Endothelial cell of umbilical vein (primary cell): ENCODE results near the gene SLC25A21. TPM values are rescaled to one million over a fixed set of nuclear protein-coding genes. Genes with fewer than 3 reads are reported as not detected.
A peak's percentile ranks its signal among the peaks of the same experiment; 100 is the strongest.

Source experiments
- BruUV-seq: library from RNA; stranded (reverse); fragments of 400-500 nt; replicated peaks from 2 replicates; lab custom pipeline; 2021; lab: Mats Ljungman, UMichigan
- CTCF ChIA-PET: fragments of 300-600, 350-600 bp; sonication (Branson Sonifier 250); formaldehyde crosslinking; loops from one replicate; lab custom pipeline; 2021; ENCODE audit warnings: antibody characterized with exemption, inconsistent platforms; lab: Charles Lee
- POLR2A ChIA-PET: fragments of 300-600, 350-600 bp; sonication (Branson Sonifier 250); formaldehyde crosslinking; loops from one replicate; lab custom pipeline; 2021; ENCODE audit warnings: antibody characterized with exemption, inconsistent platforms; lab: Charles Lee
- DNase-seq: peaks from one replicate; pipeline ENCODE4 v3.0.0-alpha.2; 2011; ENCODE audit warnings: low read depth, low spot score
- FAIRE-seq: peaks from 2 replicates; lab custom pipeline; 2011; peaks lifted over from hg19 to GRCh38; lab: Jason Lieb, UNC
- H2AFZ ChIP-seq: 2 replicates; pipeline ENCODE4 v1.6.0; 2012; ENCODE audit warnings: low read depth, low read length, control low read depth, inconsistent platforms
- H3K27ac ChIP-seq: 2 replicates; pipeline ENCODE4 v1.5.1; 2011; ENCODE audit warnings: low read depth, mild to moderate bottlenecking, control low read depth, low read length, moderate library complexity; ENCODE audit not compliant: insufficient read depth
- H3K27me3 ChIP-seq, 2 experiments: 2 replicates each; pipeline versions ENCODE4 v1.6.0 to v1.6.1; 2011; ENCODE audit warnings: low read length in 2 of 2, mixed read lengths in 1 of 2; ENCODE audit not compliant: control insufficient read depth in 2 of 2, insufficient read depth in 2 of 2
- H3K36me3 ChIP-seq, 2 experiments: 2 replicates in 1 of 2; 3 replicates in 1 of 2; pipeline ENCODE4 v1.5.1; 2011; ENCODE audit warnings: low read length in 2 of 2, mild to moderate bottlenecking in 1 of 2, moderate library complexity in 1 of 2; ENCODE audit not compliant: control insufficient read depth in 2 of 2, insufficient read depth in 2 of 2; ENCODE audit errors: extremely low read depth in 1 of 2
- H3K4me1 ChIP-seq: 3 replicates; pipeline ENCODE4 v1.5.1; 2011; ENCODE audit warnings: mild to moderate bottlenecking, low read length; ENCODE audit not compliant: control insufficient read depth, insufficient read depth; ENCODE audit errors: extremely low read depth
- H3K4me2 ChIP-seq: 2 replicates; pipeline ENCODE4 v1.6.1; 2011; ENCODE audit warnings: low read length, control low read depth, mixed read lengths; ENCODE audit not compliant: insufficient read depth
- H3K4me3 ChIP-seq, 3 experiments: fragments of 200-600 bp in 1 of 3; sonication (generic), shearing (Covaris generic) in 1 of 3; replicated peaks in 1 of 3; 2 replicates each; pipeline ENCODE4 v1.5.1; 2011 to 2016; ENCODE audit warnings: control low read depth in 3 of 3, low read length in 3 of 3, mild to moderate bottlenecking in 2 of 3, inconsistent platforms in 1 of 3, low read depth in 1 of 3, moderate library complexity in 1 of 3; ENCODE audit not compliant: insufficient read depth in 1 of 3
- H3K79me2 ChIP-seq: 2 replicates; pipeline ENCODE4 v1.6.0; 2012; ENCODE audit warnings: low read length, inconsistent platforms; ENCODE audit not compliant: control insufficient read depth, insufficient read depth
- H3K9ac ChIP-seq: replicated peaks from 2 replicates; pipeline ENCODE3; 2011; ENCODE audit warnings: low read length, control low read depth; ENCODE audit not compliant: insufficient read depth; ENCODE audit errors: extremely low read depth
- H3K9me1 ChIP-seq: replicated peaks from 3 replicates; pipeline ENCODE4 v1.6.0; 2011; ENCODE audit warnings: mild to moderate bottlenecking, low read length; ENCODE audit not compliant: control insufficient read depth, insufficient read depth; ENCODE audit errors: extremely low read depth
- H3K9me3 ChIP-seq: replicated peaks from 2 replicates; pipeline ENCODE4 v1.5.1; 2012; ENCODE audit warnings: low read length, inconsistent platforms; ENCODE audit not compliant: control insufficient read depth, insufficient read depth
- H4K20me1 ChIP-seq: replicated peaks from 2 replicates; pipeline ENCODE3; 2011; ENCODE audit warnings: mild to moderate bottlenecking, low read length; ENCODE audit not compliant: control insufficient read depth, insufficient read depth; ENCODE audit errors: extremely low read depth
- EZH2 ChIP-seq: IDR thresholded peaks from 2 replicates; pipeline ENCODE4 v1.6.1; 2012; ENCODE audit warnings: borderline replicate concordance, low read depth, mild to moderate bottlenecking, moderate library complexity, low read length, inconsistent platforms; ENCODE audit not compliant: severe bottlenecking
- FOS ChIP-seq: IDR thresholded peaks from 2 replicates; pipeline ENCODE4 v1.6.1; 2011; ENCODE audit warnings: mild to moderate bottlenecking, low read length, moderate library complexity, borderline replicate concordance; ENCODE audit not compliant: insufficient read depth
- GATA2 ChIP-seq: IDR thresholded peaks from 2 replicates; pipeline ENCODE4 v1.7.0; 2011; ENCODE audit warnings: low read depth, mild to moderate bottlenecking, moderate library complexity, mixed read lengths, low read length; ENCODE audit not compliant: insufficient read length, insufficient read depth
- MAX ChIP-seq: IDR thresholded peaks from 2 replicates; pipeline ENCODE4 v1.6.1; 2011; ENCODE audit not compliant: insufficient read depth, insufficient read length
- POLR2AphosphoS5 ChIP-seq: IDR thresholded peaks from 2 replicates; pipeline ENCODE4 v1.6.1; 2012; ENCODE audit warnings: low read depth, mild to moderate bottlenecking, control low read depth, low read length, moderate library complexity; ENCODE audit not compliant: insufficient read depth
- dilution Hi-C: fragments of 300-500 bp; cut with MboI; formaldehyde crosslinking; loops from one replicate; pipeline ENCODE4 v1.15.0; 2019; ENCODE audit warnings: low sequenced_read_pairs; ENCODE audit not compliant: extremely low pct_ligation_motif_present
- intact Hi-C: fragments of 100-400 bp; cut with micrococcal nuclease; formaldehyde crosslinking; loops from one replicate; pipeline ENCODE4 v1.10.0; 2022
- polyA plus RNA-seq, 4 experiments: library from polyadenylated mRNA; depleted of rRNA in 3 of 4; stranded (reverse) in 3 of 4; unstranded in 1 of 4; fragments of >200 nt; gene quantifications; 2 replicates each; pipeline versions ENCODE4 v1.2.1 to v1.2.3, GENCODE V29; 2011 to 2012; ENCODE audit warnings: missing spikeins in 1 of 4
- total RNA-seq: library from RNA; stranded (reverse); gene quantifications from 2 replicates; pipeline ENCODE4 v1.2.3, GENCODE V29; 2021

Gene SLC25A21
- total and polyA plus RNA-seq, 2 donors (not counting 3 experiments of a cell fraction or from before 2014, with no cell fraction given), result 0.98 to 1.4 TPM

- Histone ChIP-seq H3K27me3 (peaks cover 80 to 100% of the 10 kb centered on the region in 2 experiments), H3K9ac (no peak overlapping the region), H4K20me1 (peaks cover 3% of the 10 kb centered on the region), H3K9me1 (no peaks in the 10 kb centered on the region), H3K9me3 (no peaks in the 10 kb centered on the region), H3K4me3 (no peak overlapping the region), H3K79me2 (no peaks in the 10 kb centered on the region), H3K36me3 (no peaks in the 10 kb centered on the region), H2AFZ (no peak overlapping the region), H3K27ac (no peak overlapping the region), H3K4me2 (no peak overlapping the region), H3K4me1 (peaks cover 5% of the 10 kb centered on the region)
- FAIRE-seq (no peak), DNase-seq (no peak)
- dilution Hi-C loops (no loop called here), intact Hi-C loops (no loop called here)
- ChIA-PET CTCF (no interaction called here), POLR2A (no interaction called here)
- BruUV-seq, result no TSS peak
- peak; percentile 47 for TF ChIP-seq EZH2
- TF ChIP-seq MAX, result no peak
Measured at GRCh38 chr14:36652542-36653201, 519.7 kb downstream of the SLC25A21 start.

GRCh38 chr14:36649872-36650650 lies 522.3 kb downstream of the SLC25A21 start:
- ChIA-PET CTCF (interaction anchor here (0.6 to 6.6 kb wide), 6 partner anchors 10 to 528 kb away, joined by 3 to 49 read pairs (median 6); no protein-coding TSS in a partner anchor), POLR2A (no interaction called here)
- H3K9ac ChIP-seq, result no peak overlapping the region
- DNase-seq (no peak), FAIRE-seq (no peak)
- peaks cover 10% of the 10 kb centered on the region for H3K4me1 ChIP-seq
- dilution Hi-C loops, result loop anchor here (10.0 kb wide), 1 partner anchor 505 kb away; no protein-coding TSS in a partner anchor
- TF ChIP-seq GATA2 (no peak), FOS (no peak), POLR2AphosphoS5 (no peak)
- H3K27me3 ChIP-seq, result peaks cover 75 to 100% of the 10 kb centered on the region in 2 experiments
- no peak overlapping the region for H3K4me2 ChIP-seq
- intact Hi-C loops, result loop anchor here (2.0 to 5.0 kb wide), 2 partner anchors 17 to 582 kb away; no protein-coding TSS in a partner anchor
- H3K79me2 ChIP-seq, result no peaks in the 10 kb centered on the region
- H3K4me3 ChIP-seq, result no peak overlapping the region
- H3K9me3 ChIP-seq, result no peaks in the 10 kb centered on the region
- no peak overlapping the region for H3K27ac ChIP-seq
- peaks cover 3% of the 10 kb centered on the region for H4K20me1 ChIP-seq
- no TSS peak for BruUV-seq
- no peaks in the 10 kb centered on the region for H3K36me3 ChIP-seq
- no peaks in the 10 kb centered on the region for H3K9me1 ChIP-seq
- no peak overlapping the region for H2AFZ ChIP-seq
